Stimulated activated CD8-positive, alpha-beta memory T cell treated with anti-CD3 and anti-CD28 coated beads, Interleukin-7, amount 100 ng/mL, for 24 hours (primary cell): ENCODE measurements around the gene KRT84.
"Not testable (repeated sequence)": the region's sequence is repeated elsewhere in the genome, so short reads cannot be mapped to it uniquely, and the experiment has no call there.

Source experiments
- DNase-seq: peaks from one replicate; pipeline ENCODE4 v3.0.0-alpha.2; 2020; ENCODE audit warnings: low read depth

The KRT84 gene

GRCh38 chr12:52360106-52360662 is 25.3 kb downstream of the KRT84 start:
- no peak for DNase-seq

DNA sequence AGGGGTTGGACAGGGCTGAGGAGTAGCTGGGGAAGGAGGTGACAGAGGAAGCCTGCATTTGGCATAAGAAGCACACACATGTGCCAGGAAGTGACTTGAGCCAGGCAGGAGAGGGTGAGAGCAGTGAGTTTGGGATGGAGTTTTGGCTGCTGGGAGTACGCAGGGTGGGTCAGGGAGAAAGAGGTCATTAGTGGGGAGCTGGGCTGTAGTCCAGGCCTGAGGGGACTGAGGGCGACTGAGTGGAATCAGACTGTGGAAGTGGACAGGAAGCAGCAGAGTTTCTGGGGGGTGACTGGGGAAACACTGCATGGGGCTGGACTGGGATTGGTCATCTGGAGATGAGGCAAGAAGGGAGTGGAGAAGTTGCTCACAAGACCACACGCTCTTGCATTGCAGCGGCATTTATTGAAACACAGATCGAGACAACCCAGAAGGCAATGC is 25.8 kb downstream of the KRT84 start:
- no peak for DNase-seq

- no peak for DNase-seq
Observed at GRCh38 chr12:52358575-52359350, 26.7 kb downstream of the KRT84 start.

DNA sequence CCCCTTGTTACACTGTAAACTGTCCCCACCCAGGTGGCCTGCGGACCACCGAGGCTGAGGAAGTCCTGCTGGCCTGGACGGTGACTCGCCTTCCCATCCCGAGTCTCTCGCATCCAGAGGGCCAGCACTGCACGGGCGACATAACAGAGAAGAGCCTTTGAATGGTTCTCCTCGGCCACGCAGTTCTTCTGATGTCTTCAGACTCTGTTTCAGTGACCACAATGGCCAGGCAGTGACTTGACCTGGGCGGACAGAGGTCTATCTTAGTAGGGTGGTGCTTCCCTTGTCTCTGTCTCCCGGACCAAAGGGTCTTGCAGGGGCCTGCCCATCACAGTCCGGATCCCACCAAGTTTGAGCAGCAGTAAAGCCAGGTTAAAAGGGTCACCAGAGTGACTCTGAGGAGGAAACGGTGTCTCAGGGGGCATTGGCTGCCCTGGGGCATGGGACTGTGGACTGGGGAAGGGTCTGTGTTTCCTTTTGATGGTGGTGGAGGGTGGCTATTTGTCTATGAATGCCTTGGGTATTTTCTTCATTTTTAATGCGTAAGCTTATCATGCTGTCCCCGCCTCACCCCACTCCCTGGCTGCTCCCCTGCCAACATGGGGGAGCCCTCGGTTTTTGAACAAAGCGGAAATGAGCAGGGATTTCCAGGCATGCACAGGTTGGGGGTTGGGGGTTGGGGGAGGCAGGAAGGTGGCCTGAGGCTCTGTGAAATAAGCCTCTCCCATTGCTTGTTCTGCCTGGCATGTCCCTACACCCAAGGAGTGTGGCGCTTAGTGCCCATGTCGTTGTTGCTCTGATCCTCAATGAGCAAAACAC is 28.5 kb downstream of the KRT84 start:
- no peak for DNase-seq

- no peak for DNase-seq
Observed at GRCh38 chr12:52356031-52356761, 29.3 kb downstream of the KRT84 start.

DNA sequence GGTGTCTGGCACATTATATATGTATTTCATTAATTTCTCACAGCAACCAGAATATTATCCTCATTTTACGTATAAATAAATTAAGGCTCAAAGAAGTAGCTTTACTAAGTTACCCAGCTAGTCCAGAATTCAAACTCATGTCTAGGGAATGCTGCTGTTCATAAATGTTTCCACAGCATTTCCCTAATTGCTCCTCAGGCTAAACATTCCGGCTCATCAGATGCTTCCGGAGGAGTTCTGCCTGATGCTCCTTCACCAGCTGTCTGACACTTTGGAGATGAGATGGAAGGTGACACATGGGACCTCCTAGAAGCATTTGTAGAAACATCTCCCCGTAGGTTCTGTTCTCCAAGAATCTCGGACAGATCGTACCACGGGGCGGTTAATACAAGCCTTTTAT is 30.3 kb downstream of the KRT84 start:
- DNase-seq: no peak

DNA sequence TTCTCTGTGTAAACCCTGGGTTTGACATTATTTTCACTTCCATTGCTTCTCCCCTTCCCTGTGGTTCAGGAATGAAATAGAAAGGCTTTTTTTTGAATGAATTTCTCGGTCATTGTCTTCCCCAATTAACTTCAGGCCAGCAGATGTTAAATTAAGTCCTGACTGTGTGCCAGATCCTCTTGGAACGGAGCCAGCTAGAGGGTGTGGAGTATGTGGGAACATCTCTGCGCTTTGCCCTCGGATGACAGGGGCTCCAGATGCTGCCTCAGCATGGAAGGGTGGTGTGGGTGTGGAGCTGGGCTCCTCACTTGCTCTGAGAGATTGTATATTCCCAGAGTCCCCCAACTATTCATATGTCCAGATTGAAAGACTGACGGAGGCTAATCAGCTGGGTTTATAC is 31.3 kb downstream of the KRT84 start:
- DNase-seq: no peak

- no peak for DNase-seq
Observed at GRCh38 chr12:52353766-52354165, 31.7 kb downstream of the KRT84 start.

DNA sequence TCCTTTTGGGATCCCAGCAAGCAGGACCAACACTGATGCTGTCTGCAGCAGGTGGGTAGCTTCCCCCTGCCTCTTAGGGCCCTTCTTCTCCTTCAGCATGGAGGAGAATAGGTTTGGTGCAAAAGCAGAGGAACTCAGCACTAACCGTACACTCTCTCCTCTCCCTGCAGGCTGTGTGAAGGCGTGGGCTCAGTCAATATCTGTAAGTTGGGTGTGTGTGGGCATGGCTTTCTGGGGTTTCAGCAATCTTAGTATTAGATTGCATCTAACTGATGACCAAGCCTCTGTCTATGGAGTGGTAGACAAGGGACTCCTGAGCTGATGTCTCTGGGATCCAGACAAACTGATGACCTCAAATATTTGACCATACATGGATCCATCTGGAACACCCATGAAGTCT is 32.5 kb downstream of the KRT84 start:
- no peak for DNase-seq

DNA sequence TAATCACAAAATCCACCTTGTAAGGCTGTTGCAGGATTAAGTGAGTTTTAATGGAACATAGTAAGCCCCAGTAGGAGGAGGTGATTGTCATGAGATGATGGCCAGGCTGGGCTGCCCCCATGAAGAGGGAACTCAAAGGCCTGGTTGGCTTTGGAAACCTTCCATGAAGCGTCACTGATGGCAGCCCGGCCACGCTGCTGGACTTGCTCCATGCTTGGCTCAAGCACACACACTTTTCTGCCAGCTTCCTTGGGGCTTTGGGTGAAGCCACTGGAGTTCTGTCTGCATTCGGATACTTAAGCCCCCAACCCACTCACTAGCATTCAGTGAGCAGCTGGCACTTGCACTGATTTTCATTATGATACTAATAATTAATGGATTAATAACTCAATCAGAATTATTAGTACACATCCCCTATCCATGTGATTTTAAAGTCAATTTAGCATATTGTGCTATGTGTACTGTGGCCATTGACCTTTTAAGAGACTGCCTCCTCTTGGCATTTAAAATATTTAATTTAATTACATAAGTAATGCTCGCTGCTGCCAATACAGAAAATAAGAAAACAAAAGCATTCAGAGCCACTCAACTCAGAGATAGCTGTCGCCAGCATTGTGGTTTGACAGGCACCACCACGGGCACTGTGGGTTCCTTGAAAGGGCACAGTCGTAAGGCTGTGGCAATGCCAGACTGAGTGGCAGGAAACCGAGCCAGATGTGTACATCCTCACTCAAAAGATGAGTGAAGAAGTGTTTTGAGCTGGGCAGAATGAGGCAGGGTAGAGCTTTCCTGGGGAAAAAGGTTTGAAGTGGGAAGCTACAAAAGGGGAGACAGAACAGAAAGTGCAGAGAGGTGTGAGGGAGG is 34.0 kb downstream of the KRT84 start:
- DNase-seq: no peak

- no peak for DNase-seq
Observed at GRCh38 chr12:52350786-52351185, 34.7 kb downstream of the KRT84 start.

- DNase-seq: no peak
Observed at GRCh38 chr12:52350021-52350620, 35.3 kb downstream of the KRT84 start.

DNA sequence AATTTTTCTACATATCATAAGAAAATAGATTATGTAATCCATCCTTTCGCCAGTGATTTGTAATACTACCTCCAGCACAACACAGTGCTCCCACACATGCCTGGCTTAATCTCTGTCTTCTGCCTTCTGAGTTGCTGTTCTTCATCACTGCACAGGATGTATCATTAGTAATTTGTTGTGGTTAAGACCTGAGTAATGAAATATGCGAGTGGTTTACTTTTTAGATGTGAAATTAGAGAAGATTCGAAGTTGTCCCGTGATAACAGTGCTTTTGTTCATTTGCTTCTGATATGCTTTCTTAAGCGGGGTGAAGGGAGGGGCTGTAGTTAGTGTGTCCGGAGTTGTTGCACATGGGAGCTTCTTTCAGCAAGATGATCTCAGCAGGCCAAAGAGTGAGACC is 36.3 kb downstream of the KRT84 start:
- no peak for DNase-seq

GRCh38 chr12:52347551-52348510 is 37.6 kb downstream of the KRT84 start:
- DNase-seq: no peak

DNA sequence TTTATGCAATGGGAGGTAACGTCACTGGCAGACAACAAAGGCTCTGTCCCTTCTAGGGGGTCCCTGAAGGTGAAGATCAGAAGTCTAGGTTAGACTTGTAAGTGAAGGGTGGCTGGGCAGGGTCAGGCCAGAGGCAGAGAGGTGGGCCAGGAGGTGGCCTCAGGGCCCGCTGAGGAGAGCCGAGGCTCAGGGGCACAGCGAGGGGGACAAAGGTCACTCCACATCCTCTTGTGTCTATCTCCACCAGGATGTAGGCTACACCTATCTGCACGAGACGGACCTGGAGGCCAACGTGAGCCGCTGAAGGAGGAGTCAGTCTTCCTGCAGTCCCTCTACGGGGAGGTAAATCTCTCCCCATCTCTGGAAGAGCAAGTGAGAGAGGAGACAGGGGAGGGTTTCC is 38.4 kb downstream of the KRT84 start:
- no peak for DNase-seq

DNA sequence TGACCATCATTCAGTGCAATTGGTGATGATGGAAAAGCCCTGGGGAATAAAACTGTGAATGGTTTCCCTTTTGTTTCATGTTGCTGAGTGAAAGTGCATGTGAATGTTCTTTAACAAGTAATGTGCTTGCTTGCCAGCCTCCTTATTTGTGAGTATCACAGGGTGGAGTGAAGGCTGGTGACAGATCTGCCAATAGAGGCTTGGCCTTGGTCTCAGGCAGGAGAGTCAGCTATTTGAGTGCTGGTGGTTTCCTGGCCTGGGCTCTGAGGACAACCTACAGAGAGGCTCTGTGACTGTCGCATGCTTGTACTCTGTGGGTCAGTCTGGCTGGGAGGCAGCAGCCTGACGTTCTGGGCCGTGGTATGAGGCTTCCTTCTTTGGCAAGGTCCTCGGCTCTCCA is 38.9 kb downstream of the KRT84 start:
- DNase-seq: no peak

DNA sequence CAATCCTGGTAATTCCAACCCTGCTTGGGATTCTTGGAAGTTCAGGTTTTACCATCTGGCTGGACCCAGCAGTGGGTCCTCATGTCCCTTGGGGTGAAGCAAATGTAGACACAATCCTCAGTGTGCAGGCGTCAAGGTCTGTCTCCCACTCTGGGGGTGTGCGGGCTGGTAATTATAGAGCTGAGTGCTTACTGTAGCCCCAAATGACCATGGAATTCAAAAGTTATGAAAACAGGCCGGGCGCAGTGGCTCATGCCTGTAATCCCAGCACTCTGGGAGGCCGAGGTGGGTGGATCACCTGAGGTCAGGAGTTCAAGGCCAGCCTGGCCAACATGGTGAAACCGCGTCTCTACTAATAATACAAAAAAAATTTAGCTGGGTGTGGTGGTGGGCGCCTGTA is 40.4 kb downstream of the KRT84 start:
- DNase-seq: not testable (repeated sequence)

GRCh38 chr12:52344111-52344510 is 41.3 kb downstream of the KRT84 start:
- DNase-seq: no peak

- no peak for DNase-seq
Observed at GRCh38 chr12:52343550-52343949, 41.9 kb downstream of the KRT84 start.
